Measurements from ENCODE around the gene FAM168B.

FAM168B gene

GRCh38 chr2:131023758-131024157 lies 69.5 kb downstream of the FAM168B start:
- no peak overlapping the region for H3K4me3 ChIP-seq (ENCODE audit: low read depth, low read length)
- in situ Hi-C loops (cut with HindIII; ENCODE audit: low sequenced_read_pairs) = no loop called here
- no peak for DNase-seq (ENCODE audit: low read depth, low spot score)
- no peak for TF ChIP-seq CTCF (IDR thresholded peaks at IDR 0.05; ENCODE audit: low read depth, low read length)

- TF ChIP-seq CTCF (IDR thresholded peaks at IDR 0.05; ENCODE audit: low read depth, low read length) = no peak
- H3K4me3 ChIP-seq (ENCODE audit: low read depth, low read length) = no peak overlapping the region
- in situ Hi-C loops (cut with HindIII; ENCODE audit: low sequenced_read_pairs) = no loop called here
- no peak for DNase-seq (ENCODE audit: low read depth, low spot score)
Measured at GRCh38 chr2:131022731-131023130, 70.5 kb downstream of the FAM168B start.

- TF ChIP-seq CTCF (IDR thresholded peaks at IDR 0.05; ENCODE audit: low read depth, low read length) = no peak
- peak; percentile 8 for DNase-seq (ENCODE audit: low read depth, low spot score)
- in situ Hi-C loops (cut with HindIII; ENCODE audit: low sequenced_read_pairs) = no loop called here
- H3K4me3 ChIP-seq (ENCODE audit: low read depth, low read length) = no peak overlapping the region
Measured at GRCh38 chr2:131016826-131017741, 76.2 kb downstream of the FAM168B start.

- in situ Hi-C loops (cut with HindIII; ENCODE audit: low sequenced_read_pairs) = no loop called here
- no peak overlapping the region for H3K4me3 ChIP-seq (ENCODE audit: low read depth, low read length)
- no peak for TF ChIP-seq CTCF (IDR thresholded peaks at IDR 0.05; ENCODE audit: low read depth, low read length)
- no peak for DNase-seq (ENCODE audit: low read depth, low spot score)
Measured at GRCh38 chr2:131015764-131016163, 77.5 kb downstream of the FAM168B start.

GRCh38 chr2:131014141-131014540 lies 79.1 kb downstream of the FAM168B start:
- no peak for TF ChIP-seq CTCF (IDR thresholded peaks at IDR 0.05; ENCODE audit: low read depth, low read length)
- in situ Hi-C loops (cut with HindIII; ENCODE audit: low sequenced_read_pairs) = no loop called here
- DNase-seq (ENCODE audit: low read depth, low spot score) = no peak
- no peak overlapping the region for H3K4me3 ChIP-seq (ENCODE audit: low read depth, low read length)

- in situ Hi-C loops (cut with HindIII; ENCODE audit: low sequenced_read_pairs) = no loop called here
- no peak for DNase-seq (ENCODE audit: low read depth, low spot score)
Measured at GRCh38 chr2:131011486-131011885, 81.8 kb downstream of the FAM168B start.

More at GRCh38 chr2:131011486-131011885, 81.8 kb downstream of the FAM168B start:
- no peak for TF ChIP-seq CTCF (IDR thresholded peaks at IDR 0.05; ENCODE audit: low read depth, low read length)
- no peak overlapping the region for H3K4me3 ChIP-seq (ENCODE audit: low read depth, low read length)

Measured in astrocyte of the spinal cord (primary cell).